HepG2 (cell line): ENCODE measurements around the gene MTHFD2L. TPM values are rescaled to one million over a fixed set of nuclear protein-coding genes. Genes with fewer than 3 reads are reported as not detected.

Experiments
- ATAC-seq: fragments of 200-7000 bp; cut with Tn5 transposase; 3 replicates; pipeline ENCODE4 v1.9.1; 2020; ENCODE audit warnings: mild to moderate bottlenecking, moderate library complexity
- BruUV-seq: library from RNA; stranded (reverse); fragments of 400-500 nt; replicated peaks from 2 replicates; lab custom pipeline; 2021; lab: Mats Ljungman, UMichigan
- CTCF ChIA-PET: fragments of 300-600 bp; formaldehyde crosslinking; extraction: SDS; loops from one replicate; lab custom pipeline; 2021; ENCODE audit warnings: low total read pairs, inconsistent platforms, low intra/inter-chr PET ratio; lab: Yijun Ruan, JAX
- POLR2A ChIA-PET: fragments of 350-600 bp; sonication (Branson Sonifier 250); formaldehyde crosslinking; loops from one replicate; lab custom pipeline; 2020; ENCODE audit warnings: antibody characterized with exemption, inconsistent platforms; lab: Yijun Ruan, JAX
- DNase-seq: peaks from one replicate; pipeline ENCODE4 v3.0.0-alpha.2; 2015; ENCODE audit warnings: low spot score
- FAIRE-seq: peaks from 3 replicates; lab custom pipeline; 2011; peaks lifted over from hg19 to GRCh38; lab: Jason Lieb, UNC
- H2AFZ ChIP-seq: one replicate; pipeline ENCODE4 v1.6.1; 2011; ENCODE audit warnings: low read length, inconsistent platforms
- H3K27ac ChIP-seq: fragments of 300-600 bp; 3 replicates; pipeline ENCODE4 v1.8.0; 2011; ENCODE audit warnings: mixed run types, mild to moderate bottlenecking, mixed read lengths, low read length, inconsistent platforms; ENCODE audit not compliant: insufficient read depth; ENCODE audit errors: extremely low read length
- H3K27me3 ChIP-seq, 2 experiments: fragments of 200-600 bp in 1 of 2; 2 replicates in 1 of 2; 3 replicates in 1 of 2; pipeline versions ENCODE4 v1.6.0 to v1.8.0; 2011; ENCODE audit warnings: low read length in 2 of 2, mild to moderate bottlenecking in 2 of 2, moderate library complexity in 2 of 2, inconsistent platforms in 1 of 2; ENCODE audit not compliant: insufficient read depth in 2 of 2, control insufficient read depth in 1 of 2
- H3K36me3 ChIP-seq, 2 experiments: fragments of 200-600 bp in 1 of 2; replicated peaks in 1 of 2; 2 replicates in 1 of 2; 3 replicates in 1 of 2; pipeline versions ENCODE4 v1.5.1 to v1.8.0; 2011; ENCODE audit warnings: low read length in 2 of 2, inconsistent platforms in 1 of 2; ENCODE audit not compliant: insufficient read depth in 2 of 2, control insufficient read depth in 1 of 2
- H3K4me1 ChIP-seq: 2 replicates; pipeline ENCODE4 v1.5.1; 2012; ENCODE audit warnings: low read length, inconsistent platforms; ENCODE audit not compliant: insufficient read depth
- H3K4me2 ChIP-seq: 2 replicates; pipeline ENCODE4 v1.6.0; 2011; ENCODE audit warnings: low read depth, low read length, inconsistent platforms
- H3K4me3 ChIP-seq, 3 experiments: fragments of 200-600 bp in 1 of 3; sonication (generic), shearing (Covaris generic) in 1 of 3; replicated peaks in 1 of 3; 2 replicates each; pipeline ENCODE4 v1.5.1; 2011 to 2016; ENCODE audit warnings: low read length in 3 of 3, inconsistent platforms in 2 of 3, low read depth in 2 of 3, mild to moderate bottlenecking in 2 of 3, control low read depth in 1 of 3, mixed read lengths in 1 of 3; ENCODE audit not compliant: insufficient read depth in 1 of 3
- H3K79me2 ChIP-seq: one replicate; pipeline ENCODE4 v1.6.1; 2011; ENCODE audit warnings: low read length, inconsistent platforms; ENCODE audit not compliant: insufficient read depth
- H3K9ac ChIP-seq: 2 replicates; pipeline ENCODE4 v1.6.0; 2011; ENCODE audit warnings: mild to moderate bottlenecking, low read depth, low read length, inconsistent platforms; ENCODE audit not compliant: insufficient read depth
- H3K9me3 ChIP-seq: 2 replicates; pipeline ENCODE4 v1.5.1; 2012; ENCODE audit warnings: mild to moderate bottlenecking, low read length
- H4K20me1 ChIP-seq: 2 replicates; pipeline ENCODE4 v1.6.0; 2011; ENCODE audit warnings: inconsistent platforms, mild to moderate bottlenecking, low read length, moderate library complexity; ENCODE audit not compliant: insufficient read depth
- ERF ChIP-seq: IDR thresholded peaks from 2 replicates; pipeline ENCODE4 v1.6.1; 2018; ENCODE audit warnings: missing biosample characterization, missing genetic modification reagents
- HDAC2 ChIP-seq: sonication (generic); formaldehyde crosslinking; IDR thresholded peaks from 2 replicates; pipeline ENCODE4 v1.4.0; 2020; ENCODE audit warnings: missing genetic modification reagents
- RAD21 ChIP-seq: fragments of 450-650 bp; formaldehyde crosslinking; IDR thresholded peaks from 2 replicates; pipeline ENCODE4 v1.5.0; 2020; ENCODE audit warnings: mild to moderate bottlenecking
- SMC3 ChIP-seq: IDR thresholded peaks from 2 replicates; pipeline ENCODE4 v1.6.1; 2011; ENCODE audit warnings: low read length, improper control_type of control experiment
- STAG1 ChIP-seq: sonication (generic); formaldehyde crosslinking; IDR thresholded peaks from 2 replicates; pipeline ENCODE4 v1.4.0; 2020; ENCODE audit warnings: missing genetic modification reagents
- SUZ12 ChIP-seq: fragments of 150-350 bp; IDR thresholded peaks from 2 replicates; pipeline ENCODE4 v1.6.1; 2014; ENCODE audit warnings: low read depth, low read length
- ZFP90 ChIP-seq: sonication (generic); formaldehyde crosslinking; IDR thresholded peaks from 2 replicates; pipeline ENCODE4 v1.8.0; 2022; ENCODE audit warnings: missing genetic modification reagents, mild to moderate bottlenecking, inconsistent platforms, borderline replicate concordance
- ZNF33B ChIP-seq: sonication (generic); formaldehyde crosslinking; IDR thresholded peaks from 2 replicates; pipeline ENCODE4 v1.5.1; 2020; ENCODE audit warnings: mild to moderate bottlenecking, missing genetic modification reagents
- ZSCAN12 ChIP-seq: sonication (generic); formaldehyde crosslinking; IDR thresholded peaks from 2 replicates; pipeline ENCODE4 v1.9.0; 2021; ENCODE audit warnings: mild to moderate bottlenecking, missing genetic modification reagents
- WGBS: methylation state at CpG from one replicate; pipeline ENCODE4 v1.1.6; 2017; ENCODE audit warnings: low lambda C conversion rate; 5-methylcytosine and 5-hydroxymethylcytosine counted together
- in situ Hi-C: cut with HindIII; loops from 2 replicates; pipeline ENCODE4 v1.10.0; 2017; ENCODE audit warnings: low pct_unique_long_range_greater_than_20kb; ENCODE audit not compliant: extremely low pct_ligation_motif_present
- intact Hi-C: fragments of 100-400 bp; cut with micrococcal nuclease; formaldehyde crosslinking; loops from one replicate; pipeline ENCODE4 v1.10.0; 2022; ENCODE audit not compliant: unreplicated experiment
- polyA plus RNA-seq, 8 experiments: library from polyadenylated mRNA; depleted of rRNA in 3 of 8; stranded (reverse) in 7 of 8; unstranded in 1 of 8; fragments of >200 nt; fragmentation: Illumina TruSeq in 4 of 8; extraction: Trizol in 4 of 8; gene quantifications; 2 replicates each; pipeline versions ENCODE4 v1.2.1 to v1.2.3, GENCODE V29; 2011 to 2016; ENCODE audit warnings: low read depth in 4 of 8, missing spikeins in 1 of 8, mixed read lengths in 1 of 8; ENCODE audit not compliant: insufficient read depth in 1 of 8
- total RNA-seq, 5 experiments: library from RNA; depleted of rRNA; stranded (reverse); fragments of >200 nt; fragmentation: Illumina TruSeq; extraction: Trizol; gene quantifications; 2 replicates each; pipeline ENCODE4 v1.2.3, GENCODE V29; 2016; ENCODE audit warnings: low read depth in 1 of 5
- TF ChIP-seq, protein P1 (sequence below): sonication (generic); formaldehyde crosslinking; IDR thresholded peaks from 2 replicates; pipeline ENCODE4 v1.4.0; 2020; ENCODE audit warnings: missing genetic modification reagents
- TF ChIP-seq, protein P2 (sequence below): sonication (generic); formaldehyde crosslinking; conservative IDR thresholded peaks from 2 replicates; pipeline ENCODE4 v1.4.0; 2020; ENCODE audit warnings: missing genetic modification reagents
- TF ChIP-seq, protein P3 (sequence below): sonication (generic); formaldehyde crosslinking; IDR thresholded peaks from 2 replicates; pipeline ENCODE4 v1.5.1; 2020; ENCODE audit warnings: mild to moderate bottlenecking, moderate library complexity, missing genetic modification reagents
- TF ChIP-seq, protein P4 (sequence below): sonication (generic); formaldehyde crosslinking; IDR thresholded peaks from 2 replicates; pipeline ENCODE4 v1.5.0; 2020; ENCODE audit warnings: mild to moderate bottlenecking, missing genetic modification reagents, moderate library complexity

Gene MTHFD2L
- total and polyA plus RNA-seq, 2 of the 13 experiments (the other 11 are each of a cell fraction or from before 2014, with no cell fraction given), result 10.5 to 14.9 TPM

DNA sequence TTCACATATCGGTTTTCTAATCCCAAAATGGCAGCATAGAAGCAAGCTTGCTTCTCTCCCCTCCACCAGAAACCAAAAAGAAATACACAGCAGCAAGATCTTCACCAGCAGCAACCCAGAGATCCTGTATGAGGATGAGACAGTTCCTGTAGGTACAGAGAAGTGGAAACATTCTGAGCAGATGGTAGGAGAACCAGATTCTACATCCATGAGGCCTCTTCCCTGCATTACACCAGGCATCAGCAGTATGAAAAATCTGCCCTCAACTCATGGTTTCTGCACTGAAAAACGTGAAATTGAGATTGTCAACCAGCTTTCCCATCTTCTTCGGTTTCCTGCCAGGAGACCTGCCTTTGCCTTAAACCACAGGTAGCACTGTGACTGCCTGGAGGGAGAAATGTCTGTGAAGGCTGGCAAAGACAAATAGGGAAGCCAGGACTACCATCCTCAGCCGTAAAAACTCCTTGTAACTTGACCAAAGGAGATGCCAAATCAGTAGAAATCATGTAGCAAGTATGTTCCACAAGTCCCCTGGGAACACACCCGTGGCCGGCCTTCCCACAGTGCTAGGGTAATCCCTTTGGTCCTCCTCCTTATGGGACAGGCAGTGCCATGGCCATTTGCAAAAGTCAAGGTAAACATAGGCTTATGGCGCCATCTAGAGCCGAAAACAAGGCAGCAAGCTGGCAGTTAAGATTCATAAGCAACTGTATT is 24.0 kb upstream of the MTHFD2L start:
- Histone ChIP-seq H3K4me3 (no peak overlapping the region), H3K27ac (no peak overlapping the region), H2AFZ (no peak overlapping the region), H3K9ac (no peak overlapping the region), H3K27me3 (no peaks in the 10 kb centered on the region), H4K20me1 (no peaks in the 10 kb centered on the region), H3K4me2 (no peak overlapping the region), H3K9me3 (no peaks in the 10 kb centered on the region), H3K79me2 (no peaks in the 10 kb centered on the region), H3K4me1 (no peaks in the 10 kb centered on the region)
- FAIRE-seq (peak; percentile 32), DNase-seq (peak; percentile 54)
- in situ Hi-C loops, result loop anchor here (5.0 to 25.0 kb wide), 2 partner anchors 407 to 822 kb away; no protein-coding TSS in a partner anchor
- 4% methylated on average over 8 of the region's 8 CpGs for WGBS
- ChIA-PET CTCF (interaction anchor here (3.4 kb wide), 1 partner anchor 404 kb away, joined by 47 read pairs; no protein-coding TSS in a partner anchor), POLR2A (no interaction called here)
- TF ChIP-seq ZSCAN12 (CRISPR knock-in tag), result no peak
- no peak for TF ChIP-seq ZNF33B (CRISPR knock-in tag)
- TF ChIP-seq STAG1, result peak; percentile 91
- TF ChIP-seq, protein P1, sequence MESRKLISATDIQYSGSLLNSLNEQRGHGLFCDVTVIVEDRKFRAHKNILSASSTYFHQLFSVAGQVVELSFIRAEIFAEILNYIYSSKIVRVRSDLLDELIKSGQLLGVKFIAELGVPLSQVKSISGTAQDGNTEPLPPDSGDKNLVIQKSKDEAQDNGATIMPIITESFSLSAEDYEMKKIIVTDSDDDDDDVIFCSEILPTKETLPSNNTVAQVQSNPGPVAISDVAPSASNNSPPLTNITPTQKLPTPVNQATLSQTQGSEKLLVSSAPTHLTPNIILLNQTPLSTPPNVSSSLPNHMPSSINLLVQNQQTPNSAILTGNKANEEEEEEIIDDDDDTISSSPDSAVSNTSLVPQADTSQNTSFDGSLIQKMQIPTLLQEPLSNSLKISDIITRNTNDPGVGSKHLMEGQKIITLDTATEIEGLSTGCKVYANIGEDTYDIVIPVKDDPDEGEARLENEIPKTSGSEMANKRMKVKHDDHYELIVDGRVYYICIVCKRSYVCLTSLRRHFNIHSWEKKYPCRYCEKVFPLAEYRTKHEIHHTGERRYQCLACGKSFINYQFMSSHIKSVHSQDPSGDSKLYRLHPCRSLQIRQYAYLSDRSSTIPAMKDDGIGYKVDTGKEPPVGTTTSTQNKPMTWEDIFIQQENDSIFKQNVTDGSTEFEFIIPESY, result no peak
- TF ChIP-seq ZFP90 (CRISPR knock-in tag), result no peak
- TF ChIP-seq, protein P2, sequence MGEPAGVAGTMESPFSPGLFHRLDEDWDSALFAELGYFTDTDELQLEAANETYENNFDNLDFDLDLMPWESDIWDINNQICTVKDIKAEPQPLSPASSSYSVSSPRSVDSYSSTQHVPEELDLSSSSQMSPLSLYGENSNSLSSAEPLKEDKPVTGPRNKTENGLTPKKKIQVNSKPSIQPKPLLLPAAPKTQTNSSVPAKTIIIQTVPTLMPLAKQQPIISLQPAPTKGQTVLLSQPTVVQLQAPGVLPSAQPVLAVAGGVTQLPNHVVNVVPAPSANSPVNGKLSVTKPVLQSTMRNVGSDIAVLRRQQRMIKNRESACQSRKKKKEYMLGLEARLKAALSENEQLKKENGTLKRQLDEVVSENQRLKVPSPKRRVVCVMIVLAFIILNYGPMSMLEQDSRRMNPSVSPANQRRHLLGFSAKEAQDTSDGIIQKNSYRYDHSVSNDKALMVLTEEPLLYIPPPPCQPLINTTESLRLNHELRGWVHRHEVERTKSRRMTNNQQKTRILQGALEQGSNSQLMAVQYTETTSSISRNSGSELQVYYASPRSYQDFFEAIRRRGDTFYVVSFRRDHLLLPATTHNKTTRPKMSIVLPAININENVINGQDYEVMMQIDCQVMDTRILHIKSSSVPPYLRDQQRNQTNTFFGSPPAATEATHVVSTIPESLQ (CRISPR knock-in tag), result no peak
- peak; percentile 76 for TF ChIP-seq SMC3
- TF ChIP-seq ERF (CRISPR knock-in tag), result 0 out of 2 replicates have a peak, but pooled peaks have one; percentile 30
- TF ChIP-seq, protein P3, sequence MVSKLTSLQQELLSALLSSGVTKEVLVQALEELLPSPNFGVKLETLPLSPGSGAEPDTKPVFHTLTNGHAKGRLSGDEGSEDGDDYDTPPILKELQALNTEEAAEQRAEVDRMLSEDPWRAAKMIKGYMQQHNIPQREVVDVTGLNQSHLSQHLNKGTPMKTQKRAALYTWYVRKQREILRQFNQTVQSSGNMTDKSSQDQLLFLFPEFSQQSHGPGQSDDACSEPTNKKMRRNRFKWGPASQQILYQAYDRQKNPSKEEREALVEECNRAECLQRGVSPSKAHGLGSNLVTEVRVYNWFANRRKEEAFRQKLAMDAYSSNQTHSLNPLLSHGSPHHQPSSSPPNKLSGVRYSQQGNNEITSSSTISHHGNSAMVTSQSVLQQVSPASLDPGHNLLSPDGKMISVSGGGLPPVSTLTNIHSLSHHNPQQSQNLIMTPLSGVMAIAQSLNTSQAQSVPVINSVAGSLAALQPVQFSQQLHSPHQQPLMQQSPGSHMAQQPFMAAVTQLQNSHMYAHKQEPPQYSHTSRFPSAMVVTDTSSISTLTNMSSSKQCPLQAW, result 0 out of 2 replicates have a peak, but pooled peaks have one; percentile 45
- TF ChIP-seq SUZ12, result no peak
- peak; percentile 74 for TF ChIP-seq RAD21
- TF ChIP-seq HDAC2, result no peak
- TF ChIP-seq, protein P4, sequence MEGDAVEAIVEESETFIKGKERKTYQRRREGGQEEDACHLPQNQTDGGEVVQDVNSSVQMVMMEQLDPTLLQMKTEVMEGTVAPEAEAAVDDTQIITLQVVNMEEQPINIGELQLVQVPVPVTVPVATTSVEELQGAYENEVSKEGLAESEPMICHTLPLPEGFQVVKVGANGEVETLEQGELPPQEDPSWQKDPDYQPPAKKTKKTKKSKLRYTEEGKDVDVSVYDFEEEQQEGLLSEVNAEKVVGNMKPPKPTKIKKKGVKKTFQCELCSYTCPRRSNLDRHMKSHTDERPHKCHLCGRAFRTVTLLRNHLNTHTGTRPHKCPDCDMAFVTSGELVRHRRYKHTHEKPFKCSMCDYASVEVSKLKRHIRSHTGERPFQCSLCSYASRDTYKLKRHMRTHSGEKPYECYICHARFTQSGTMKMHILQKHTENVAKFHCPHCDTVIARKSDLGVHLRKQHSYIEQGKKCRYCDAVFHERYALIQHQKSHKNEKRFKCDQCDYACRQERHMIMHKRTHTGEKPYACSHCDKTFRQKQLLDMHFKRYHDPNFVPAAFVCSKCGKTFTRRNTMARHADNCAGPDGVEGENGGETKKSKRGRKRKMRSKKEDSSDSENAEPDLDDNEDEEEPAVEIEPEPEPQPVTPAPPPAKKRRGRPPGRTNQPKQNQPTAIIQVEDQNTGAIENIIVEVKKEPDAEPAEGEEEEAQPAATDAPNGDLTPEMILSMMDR (CRISPR knock-in tag), result peak; percentile 87
- TF ChIP-seq, all 625 proteins: peak for 6
- intact Hi-C loops, result loop anchor here (1.0 to 10.0 kb wide), 5 partner anchors 97 to 559 kb away; partner anchors contain the start of gene CXCL3
- no peaks in the 10 kb centered on the region for H3K36me3 ChIP-seq
- peak; percentile 87 for ATAC-seq
- BruUV-seq, result no TSS peak
